Progenitor cell of endocrine pancreas (in vitro differentiated cells): ENCODE data around the gene KIF1A. TPM values are rescaled to one million over a fixed set of nuclear protein-coding genes. Genes with fewer than 3 reads are reported as not detected.
"Not testable (repeated sequence)": the region's sequence is repeated elsewhere in the genome, so short reads cannot be mapped to it uniquely, and the experiment has no call there.

Source experiments
- DNase-seq: peaks from one replicate; pipeline ENCODE4 v3.0.0; 2021; ENCODE audit warnings: low spot score; ENCODE audit not compliant: unreplicated experiment
- H3K27ac Mint-ChIP-seq: 2 replicates; pipeline ENCODE4 v1.8.0; 2021; ENCODE audit warnings: mild to moderate bottlenecking, moderate library complexity, mixed read lengths
- H3K27me3 Mint-ChIP-seq: 2 replicates; pipeline ENCODE4 v1.8.0; 2021; ENCODE audit warnings: mixed read lengths
- H3K36me3 Mint-ChIP-seq: 2 replicates; pipeline ENCODE4 v1.8.0; 2022; ENCODE audit warnings: mixed read lengths; ENCODE audit not compliant: insufficient read depth
- H3K4me1 Mint-ChIP-seq: 2 replicates; pipeline ENCODE4 v1.8.0; 2021; ENCODE audit warnings: low read depth, mixed read lengths
- H3K4me3 Mint-ChIP-seq: 2 replicates; pipeline ENCODE4 v1.8.0; 2021; ENCODE audit warnings: low read depth, mild to moderate bottlenecking, moderate library complexity, mixed read lengths
- H3K9me3 Mint-ChIP-seq: 2 replicates; pipeline ENCODE4 v1.8.0; 2021; ENCODE audit warnings: low read depth, mixed read lengths
- CTCF ChIP-seq: fragments of 200-600 bp; sonication (generic); IDR thresholded peaks from one replicate; pipeline ENCODE4 v1.5.0; 2021; ENCODE audit warnings: antibody characterized with exemption, mild to moderate bottlenecking; ENCODE audit not compliant: unreplicated experiment
- total RNA-seq: library from RNA; stranded (reverse); gene quantifications from 2 replicates; pipeline ENCODE4 v1.2.1, GENCODE V29; 2021

The KIF1A gene
- total RNA-seq, 1 donor from 2014 or later = 132 TPM

GRCh38 chr2:240702640-240703011, 117.4 kb downstream of the KIF1A start:
- H3K4me3 Mint-ChIP-seq = no peak overlapping the region
- TF ChIP-seq CTCF = no peak
- peaks cover 1% of the 10 kb centered on the region for H3K4me1 Mint-ChIP-seq
- no peaks in the 10 kb centered on the region for H3K9me3 Mint-ChIP-seq
- peaks cover 21% of the 10 kb centered on the region for H3K27me3 Mint-ChIP-seq
- no peaks in the 10 kb centered on the region for H3K36me3 Mint-ChIP-seq
- H3K27ac Mint-ChIP-seq = no peak overlapping the region
- no peak for DNase-seq

GRCh38 chr2:240701736-240702639, 118.0 kb downstream of the KIF1A start:
- Mint-ChIP-seq H3K27ac (no peak overlapping the region), H3K27me3 (peaks cover 16% of the 10 kb centered on the region), H3K36me3 (no peaks in the 10 kb centered on the region), H3K4me1 (peaks cover 1% of the 10 kb centered on the region), H3K4me3 (no peak overlapping the region), H3K9me3 (no peaks in the 10 kb centered on the region)
- TF ChIP-seq CTCF = no peak
- DNase-seq = no peak

- no peaks in the 10 kb centered on the region for H3K36me3 Mint-ChIP-seq
- H3K4me1 Mint-ChIP-seq = peaks cover 1% of the 10 kb centered on the region
- no peak overlapping the region for H3K4me3 Mint-ChIP-seq
- DNase-seq = no peak
- no peak overlapping the region for H3K27ac Mint-ChIP-seq
- H3K9me3 Mint-ChIP-seq = no peaks in the 10 kb centered on the region
- TF ChIP-seq CTCF = no peak
- peaks cover 15% of the 10 kb centered on the region for H3K27me3 Mint-ChIP-seq
Observed at GRCh38 chr2:240701091-240701735, 118.8 kb downstream of the KIF1A start.

GRCh38 chr2:240700616-240701015, 119.4 kb downstream of the KIF1A start:
- not testable (repeated sequence) for H3K9me3 Mint-ChIP-seq, H3K36me3 Mint-ChIP-seq, H3K4me3 Mint-ChIP-seq, DNase-seq, H3K27ac Mint-ChIP-seq, H3K4me1 Mint-ChIP-seq
- peaks cover 14% of the 10 kb centered on the region for H3K27me3 Mint-ChIP-seq

GRCh38 chr2:240699835-240700234, 120.2 kb downstream of the KIF1A start:
- H3K4me3 Mint-ChIP-seq, H3K4me1 Mint-ChIP-seq, H3K27me3 Mint-ChIP-seq, H3K9me3 Mint-ChIP-seq, H3K36me3 Mint-ChIP-seq, H3K27ac Mint-ChIP-seq, DNase-seq: not testable (repeated sequence)

- not testable (repeated sequence) for H3K4me1 Mint-ChIP-seq, H3K9me3 Mint-ChIP-seq, H3K27me3 Mint-ChIP-seq
Observed at GRCh38 chr2:240698852-240699561, 121.0 kb downstream of the KIF1A start.

GRCh38 chr2:240696469-240696868, 123.5 kb downstream of the KIF1A start:
- not testable (repeated sequence) for DNase-seq, H3K27ac Mint-ChIP-seq, H3K4me3 Mint-ChIP-seq, H3K27me3 Mint-ChIP-seq, H3K36me3 Mint-ChIP-seq, H3K4me1 Mint-ChIP-seq, H3K9me3 Mint-ChIP-seq

More at GRCh38 chr2:240698852-240699561, 121.0 kb downstream of the KIF1A start:
- H3K4me3 Mint-ChIP-seq, H3K27ac Mint-ChIP-seq, H3K36me3 Mint-ChIP-seq, DNase-seq: not testable (repeated sequence)

GRCh38 chr2:240695593-240695992, 124.4 kb downstream of the KIF1A start:
- not testable (repeated sequence) for H3K36me3 Mint-ChIP-seq, DNase-seq, H3K9me3 Mint-ChIP-seq, H3K27me3 Mint-ChIP-seq, H3K4me1 Mint-ChIP-seq, H3K27ac Mint-ChIP-seq, H3K4me3 Mint-ChIP-seq

- not testable (repeated sequence) for DNase-seq, H3K27ac Mint-ChIP-seq, H3K4me1 Mint-ChIP-seq, H3K27me3 Mint-ChIP-seq, H3K9me3 Mint-ChIP-seq, H3K4me3 Mint-ChIP-seq, H3K36me3 Mint-ChIP-seq
Observed at GRCh38 chr2:240694304-240694703, 125.7 kb downstream of the KIF1A start.
